Chondrocyte (in vitro differentiated cells): ENCODE measurements around the gene TFCP2. TPM values are rescaled to one million over a fixed set of nuclear protein-coding genes. Genes with fewer than 3 reads are reported as not detected.

ENCODE experiments used
- DNase-seq: peaks from one replicate; pipeline ENCODE4 v3.0.0; 2021; ENCODE audit warnings: mixed read lengths, low spot score
- H3K27ac Mint-ChIP-seq: one replicate; pipeline ENCODE4 v1.8.0; 2021; ENCODE audit warnings: mild to moderate bottlenecking, moderate library complexity, mixed read lengths; ENCODE audit not compliant: unreplicated experiment
- H3K27me3 Mint-ChIP-seq: 2 replicates; pipeline ENCODE4 v1.8.0; 2021; ENCODE audit warnings: low read depth, mixed read lengths
- H3K36me3 Mint-ChIP-seq: 2 replicates; pipeline ENCODE4 v1.8.0; 2021; ENCODE audit warnings: low read depth, mixed read lengths
- H3K4me1 Mint-ChIP-seq: 2 replicates; pipeline ENCODE4 v1.8.0; 2021; ENCODE audit warnings: low read depth, mild to moderate bottlenecking, mixed read lengths
- H3K4me3 Mint-ChIP-seq: one replicate; pipeline ENCODE4 v1.8.0; 2021; ENCODE audit warnings: mild to moderate bottlenecking, moderate library complexity, mixed read lengths; ENCODE audit not compliant: unreplicated experiment
- H3K9me3 Mint-ChIP-seq: 2 replicates; pipeline ENCODE4 v1.8.0; 2021; ENCODE audit warnings: low read depth, mixed read lengths
- CTCF ChIP-seq: fragments of 200-600 bp; sonication (generic); IDR thresholded peaks from 2 replicates; pipeline ENCODE4 v1.5.0; 2021; ENCODE audit warnings: antibody characterized with exemption, mild to moderate bottlenecking, moderate library complexity
- total RNA-seq: library from RNA; stranded (reverse); gene quantifications from 3 replicates; pipeline ENCODE4 v1.2.1, GENCODE V29; 2021

Gene TFCP2
- total RNA-seq, 1 donor from 2014 or later, result 20.8 TPM

- no peak for TF ChIP-seq CTCF
- H3K4me1 Mint-ChIP-seq, result no peaks in the 10 kb centered on the region
- H3K27ac Mint-ChIP-seq, result no peak overlapping the region
- no peaks in the 10 kb centered on the region for H3K27me3 Mint-ChIP-seq
- H3K36me3 Mint-ChIP-seq, result peaks cover 5% of the 10 kb centered on the region
- no peaks in the 10 kb centered on the region for H3K9me3 Mint-ChIP-seq
- no peak overlapping the region for H3K4me3 Mint-ChIP-seq
- no peak for DNase-seq
Observed at GRCh38 chr12:51209259-51209658, 36.3 kb upstream of the TFCP2 start.

GRCh38 chr12:51208016-51208660 is 35.2 kb upstream of the TFCP2 start:
- no peak for TF ChIP-seq CTCF
- Mint-ChIP-seq H3K4me1 (no peaks in the 10 kb centered on the region), H3K36me3 (peaks cover 5% of the 10 kb centered on the region), H3K27me3 (no peaks in the 10 kb centered on the region), H3K4me3 (no peak overlapping the region), H3K9me3 (no peaks in the 10 kb centered on the region), H3K27ac (no peak overlapping the region)
- no peak for DNase-seq

- H3K27me3 Mint-ChIP-seq, result no peaks in the 10 kb centered on the region
- no peak for TF ChIP-seq CTCF
- H3K36me3 Mint-ChIP-seq, result peaks cover 3% of the 10 kb centered on the region
- no peak overlapping the region for H3K4me3 Mint-ChIP-seq
- H3K4me1 Mint-ChIP-seq, result no peaks in the 10 kb centered on the region
- no peak for DNase-seq
- H3K9me3 Mint-ChIP-seq, result no peaks in the 10 kb centered on the region
- H3K27ac Mint-ChIP-seq, result no peak overlapping the region
Observed at GRCh38 chr12:51205350-51205749, 32.4 kb upstream of the TFCP2 start.

GRCh38 chr12:51202718-51203117 is 29.8 kb upstream of the TFCP2 start:
- H3K27ac Mint-ChIP-seq, result no peak overlapping the region
- no peak overlapping the region for H3K4me3 Mint-ChIP-seq
- no peak for DNase-seq
- no peaks in the 10 kb centered on the region for H3K9me3 Mint-ChIP-seq
- peaks cover 4% of the 10 kb centered on the region for H3K36me3 Mint-ChIP-seq
- H3K27me3 Mint-ChIP-seq, result no peaks in the 10 kb centered on the region
- no peaks in the 10 kb centered on the region for H3K4me1 Mint-ChIP-seq
- no peak for TF ChIP-seq CTCF

GRCh38 chr12:51200806-51201205 is 27.9 kb upstream of the TFCP2 start:
- no peaks in the 10 kb centered on the region for H3K4me1 Mint-ChIP-seq
- H3K36me3 Mint-ChIP-seq, result peaks cover 3% of the 10 kb centered on the region
- H3K27ac Mint-ChIP-seq, result no peak overlapping the region
- H3K27me3 Mint-ChIP-seq, result no peaks in the 10 kb centered on the region
- H3K4me3 Mint-ChIP-seq, result no peak overlapping the region
- peak; percentile 14 for DNase-seq
- no peaks in the 10 kb centered on the region for H3K9me3 Mint-ChIP-seq
- TF ChIP-seq CTCF, result no peak
